Measurements from ENCODE around the gene LRP1. TPM values are rescaled to one million over a fixed set of nuclear protein-coding genes. Genes with fewer than 3 reads are reported as not detected.

LRP1 gene
- total RNA-seq, 2 donors from 2014 or later: 107 to 123 TPM

- Histone ChIP-seq H3K9me3 (no peaks in the 10 kb centered on the region), H3K27me3 (no peaks in the 10 kb centered on the region), H3K36me3 (peaks cover 24% of the 10 kb centered on the region), H3K9ac (ENCODE audit: low read depth in 2 of 2, low read length in 2 of 2) (no peak overlapping the region), H3K27ac (no peak overlapping the region), H3K4me1 (no peaks in the 10 kb centered on the region), H3K4me3 (no peak overlapping the region)
- intact Hi-C loops (cut with DNase I): no loop called here
- no peak for TF ChIP-seq CTCF (IDR thresholded peaks at IDR 0.05)
- no peak for DNase-seq
These were observed 67.5 kb downstream of the LRP1 start for GRCh38 chr12:57195611-57196371.

GRCh38 chr12:57196439-57196838, 68.2 kb downstream of the LRP1 start:
- Histone ChIP-seq H3K27ac (no peak overlapping the region), H3K4me1 (no peaks in the 10 kb centered on the region), H3K9ac (ENCODE audit: low read depth in 2 of 2, low read length in 2 of 2) (no peak overlapping the region), H3K9me3 (no peaks in the 10 kb centered on the region), H3K4me3 (no peak overlapping the region), H3K27me3 (no peaks in the 10 kb centered on the region), H3K36me3 (peaks cover 24% of the 10 kb centered on the region)
- intact Hi-C loops (cut with DNase I): no loop called here
- DNase-seq: no peak
- no peak for TF ChIP-seq CTCF (IDR thresholded peaks at IDR 0.05)

GRCh38 chr12:57196956-57197355, 68.7 kb downstream of the LRP1 start:
- Histone ChIP-seq H3K36me3 (peaks cover 28% of the 10 kb centered on the region), H3K27me3 (no peaks in the 10 kb centered on the region)

GRCh38 chr12:57198329-57198728, 70.0 kb downstream of the LRP1 start:
- intact Hi-C loops (cut with DNase I): no loop called here
- Histone ChIP-seq H3K27me3 (no peaks in the 10 kb centered on the region), H3K4me1 (no peaks in the 10 kb centered on the region), H3K27ac (no peak overlapping the region), H3K36me3 (peaks cover 39% of the 10 kb centered on the region), H3K9ac (ENCODE audit: low read depth in 2 of 2, low read length in 2 of 2) (no peak overlapping the region), H3K4me3 (no peak overlapping the region), H3K9me3 (no peaks in the 10 kb centered on the region)
- DNase-seq: no peak
- no peak for TF ChIP-seq CTCF (IDR thresholded peaks at IDR 0.05)

More at GRCh38 chr12:57196956-57197355, 68.7 kb downstream of the LRP1 start:
- no peaks in the 10 kb centered on the region for H3K9me3 ChIP-seq
- no peak overlapping the region for H3K27ac ChIP-seq
- TF ChIP-seq CTCF (IDR thresholded peaks at IDR 0.05): no peak
- no peak for DNase-seq
- H3K4me1 ChIP-seq: no peaks in the 10 kb centered on the region
- intact Hi-C loops (cut with DNase I): no loop called here
- H3K9ac ChIP-seq (ENCODE audit: low read depth in 2 of 2, low read length in 2 of 2): no peak overlapping the region
- H3K4me3 ChIP-seq: no peak overlapping the region

GRCh38 chr12:57199191-57199590, 70.9 kb downstream of the LRP1 start:
- H3K4me1 ChIP-seq: no peaks in the 10 kb centered on the region
- TF ChIP-seq CTCF (IDR thresholded peaks at IDR 0.05): no peak
- intact Hi-C loops (cut with DNase I): no loop called here
- DNase-seq: no peak
- no peaks in the 10 kb centered on the region for H3K27me3 ChIP-seq
- peaks cover 43% of the 10 kb centered on the region for H3K36me3 ChIP-seq
- no peak overlapping the region for H3K27ac ChIP-seq
- H3K4me3 ChIP-seq: no peak overlapping the region
- no peak overlapping the region for H3K9ac ChIP-seq (ENCODE audit: low read depth in 2 of 2, low read length in 2 of 2)
- no peaks in the 10 kb centered on the region for H3K9me3 ChIP-seq
